ENCODE results near the gene PRKAG2.

DNA sequence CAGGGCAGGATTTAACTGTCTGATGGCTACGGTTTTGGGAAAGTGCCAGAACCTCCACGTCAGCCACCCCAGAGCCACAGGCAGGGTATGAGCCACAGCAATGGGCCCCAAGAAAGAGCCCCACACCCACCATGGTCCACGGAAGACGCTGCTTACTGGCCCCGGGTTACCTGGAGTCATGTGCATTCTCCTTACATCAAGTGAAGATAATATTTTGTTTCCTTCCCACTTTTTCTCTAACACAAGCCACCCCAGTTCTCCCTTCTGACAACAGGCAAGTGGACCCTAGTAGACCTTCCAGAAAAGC is 67.1 kb downstream of the PRKAG2 start:
- TF ChIP-seq, protein P1, sequence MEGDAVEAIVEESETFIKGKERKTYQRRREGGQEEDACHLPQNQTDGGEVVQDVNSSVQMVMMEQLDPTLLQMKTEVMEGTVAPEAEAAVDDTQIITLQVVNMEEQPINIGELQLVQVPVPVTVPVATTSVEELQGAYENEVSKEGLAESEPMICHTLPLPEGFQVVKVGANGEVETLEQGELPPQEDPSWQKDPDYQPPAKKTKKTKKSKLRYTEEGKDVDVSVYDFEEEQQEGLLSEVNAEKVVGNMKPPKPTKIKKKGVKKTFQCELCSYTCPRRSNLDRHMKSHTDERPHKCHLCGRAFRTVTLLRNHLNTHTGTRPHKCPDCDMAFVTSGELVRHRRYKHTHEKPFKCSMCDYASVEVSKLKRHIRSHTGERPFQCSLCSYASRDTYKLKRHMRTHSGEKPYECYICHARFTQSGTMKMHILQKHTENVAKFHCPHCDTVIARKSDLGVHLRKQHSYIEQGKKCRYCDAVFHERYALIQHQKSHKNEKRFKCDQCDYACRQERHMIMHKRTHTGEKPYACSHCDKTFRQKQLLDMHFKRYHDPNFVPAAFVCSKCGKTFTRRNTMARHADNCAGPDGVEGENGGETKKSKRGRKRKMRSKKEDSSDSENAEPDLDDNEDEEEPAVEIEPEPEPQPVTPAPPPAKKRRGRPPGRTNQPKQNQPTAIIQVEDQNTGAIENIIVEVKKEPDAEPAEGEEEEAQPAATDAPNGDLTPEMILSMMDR (conservative IDR thresholded peaks at IDR 0.05; ENCODE audit: low read length), result no peak
- no peak for TF ChIP-seq EZH2phosphoT487 (IDR thresholded peaks at IDR 0.05; ENCODE audit: borderline replicate concordance)
